GM23338 (cell line): ENCODE measurements around the gene SYPL2.

Source experiments
- CREB1 ChIP-seq: fragments of 250-450 bp; sonication (Bioruptor Pico); IDR thresholded peaks from 2 replicates; pipeline ENCODE4 v1.5.0; 2020; ENCODE audit warnings: low read depth, mild to moderate bottlenecking, moderate library complexity
- ETS1 ChIP-seq: IDR thresholded peaks from 2 replicates; pipeline ENCODE4 v1.6.1; 2016; ENCODE audit warnings: antibody characterized with exemption
- EZH2 ChIP-seq: fragments of 200-600 bp; sonication (generic); IDR thresholded peaks from one replicate; pipeline ENCODE4 v1.8.0; 2017; ENCODE audit warnings: antibody characterized with exemption, mild to moderate bottlenecking, low read depth; ENCODE audit not compliant: unreplicated experiment
- EZH2phosphoT487 ChIP-seq: fragments of 200-600 bp; sonication (generic); IDR thresholded peaks from one replicate; pipeline ENCODE4 v1.8.1; 2018; ENCODE audit warnings: antibody characterized with exemption; ENCODE audit not compliant: unreplicated experiment
- JUNB ChIP-seq: IDR thresholded peaks from one replicate; pipeline ENCODE4 v1.6.1; 2016; ENCODE audit warnings: antibody characterized with exemption; ENCODE audit not compliant: unreplicated experiment
- NANOG ChIP-seq: IDR thresholded peaks from 2 replicates; pipeline ENCODE4 v1.6.1; 2016; ENCODE audit warnings: antibody characterized with exemption, borderline replicate concordance
- POLR2AphosphoS5 ChIP-seq: IDR thresholded peaks from 2 replicates; pipeline ENCODE4 v1.6.1; 2016; ENCODE audit warnings: antibody characterized with exemption, low read depth
- REST ChIP-seq: IDR thresholded peaks from one replicate; pipeline ENCODE4 v1.6.1; 2018; ENCODE audit warnings: antibody characterized with exemption; ENCODE audit not compliant: unreplicated experiment
- STAT1 ChIP-seq: IDR thresholded peaks from one replicate; pipeline ENCODE4 v1.6.1; 2016; ENCODE audit warnings: antibody characterized with exemption; ENCODE audit not compliant: unreplicated experiment
- ZNF114 ChIP-seq: fragments of 250-450 bp; sonication (Bioruptor Pico); IDR thresholded peaks from 2 replicates; pipeline ENCODE4 v1.5.0; 2020; ENCODE audit warnings: mild to moderate bottlenecking, moderate library complexity
- ZNF331 ChIP-seq: fragments of 250-450 bp; sonication (Bioruptor Pico); IDR thresholded peaks from 2 replicates; pipeline ENCODE4 v1.5.0; 2020; ENCODE audit warnings: low read depth, mild to moderate bottlenecking, moderate library complexity
- TF ChIP-seq, protein P1 (sequence below), 2 experiments: fragments of 200-600 bp in 1 of 2; sonication (generic) in 1 of 2; conservative IDR thresholded peaks; 2 replicates each; pipeline versions ENCODE4 v1.5.1 to v1.6.1; 2016 to 2017; ENCODE audit warnings: antibody characterized with exemption in 2 of 2, low read depth in 2 of 2, mild to moderate bottlenecking in 2 of 2, moderate library complexity in 1 of 2

GRCh38 chr1:109499661-109500536 lies 33.6 kb downstream of the SYPL2 start:
- TF ChIP-seq ETS1 (no peak), EZH2 (no peak), REST (no peak), ZNF114 (CRISPR knock-in tag) (no peak), POLR2AphosphoS5 (no peak), CREB1 (CRISPR knock-in tag) (no peak), ZNF331 (no peak), EZH2phosphoT487 (no peak), JUNB (no peak), STAT1 (no peak), NANOG (no peak)
- TF ChIP-seq, protein P1, sequence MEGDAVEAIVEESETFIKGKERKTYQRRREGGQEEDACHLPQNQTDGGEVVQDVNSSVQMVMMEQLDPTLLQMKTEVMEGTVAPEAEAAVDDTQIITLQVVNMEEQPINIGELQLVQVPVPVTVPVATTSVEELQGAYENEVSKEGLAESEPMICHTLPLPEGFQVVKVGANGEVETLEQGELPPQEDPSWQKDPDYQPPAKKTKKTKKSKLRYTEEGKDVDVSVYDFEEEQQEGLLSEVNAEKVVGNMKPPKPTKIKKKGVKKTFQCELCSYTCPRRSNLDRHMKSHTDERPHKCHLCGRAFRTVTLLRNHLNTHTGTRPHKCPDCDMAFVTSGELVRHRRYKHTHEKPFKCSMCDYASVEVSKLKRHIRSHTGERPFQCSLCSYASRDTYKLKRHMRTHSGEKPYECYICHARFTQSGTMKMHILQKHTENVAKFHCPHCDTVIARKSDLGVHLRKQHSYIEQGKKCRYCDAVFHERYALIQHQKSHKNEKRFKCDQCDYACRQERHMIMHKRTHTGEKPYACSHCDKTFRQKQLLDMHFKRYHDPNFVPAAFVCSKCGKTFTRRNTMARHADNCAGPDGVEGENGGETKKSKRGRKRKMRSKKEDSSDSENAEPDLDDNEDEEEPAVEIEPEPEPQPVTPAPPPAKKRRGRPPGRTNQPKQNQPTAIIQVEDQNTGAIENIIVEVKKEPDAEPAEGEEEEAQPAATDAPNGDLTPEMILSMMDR (conservative IDR thresholded peaks at IDR 0.05; ENCODE audit: low read depth in 2 of 2), result peak; percentile 73 to 83
